Lower lobe of right lung (tissue), 2 donors: ENCODE data around the gene ANKH. TPM values are rescaled to one million over a fixed set of nuclear protein-coding genes. Genes with fewer than 3 reads are reported as not detected.

Experiments used
- ATAC-seq, 2 donors: fragments of 200-7000 bp; cut with Tn5 transposase; one replicate each; pipeline ENCODE4 v1.9.1; 2020 to 2022; ENCODE audit warnings: mild to moderate bottlenecking in 2 of 2, moderate library complexity in 2 of 2
- DNase-seq: peaks from one replicate; pipeline ENCODE4 v3.0.0-alpha.2; 2020
- H3K27ac ChIP-seq: fragments of 200-600 bp; one replicate; pipeline ENCODE4 v1.8.0; 2022
- H3K27me3 ChIP-seq: fragments of 200-600 bp; one replicate; pipeline ENCODE4 v1.8.0; 2022; ENCODE audit warnings: low read depth
- H3K36me3 ChIP-seq: fragments of 200-600 bp; one replicate; pipeline ENCODE4 v1.8.0; 2022; ENCODE audit warnings: mild to moderate bottlenecking
- H3K4me1 ChIP-seq: fragments of 200-600 bp; one replicate; pipeline ENCODE4 v1.8.0; 2022
- H3K4me3 ChIP-seq: fragments of 200-600 bp; one replicate; pipeline ENCODE4 v1.8.0; 2022; ENCODE audit warnings: mild to moderate bottlenecking
- H3K9me3 ChIP-seq: fragments of 200-600 bp; one replicate; pipeline ENCODE4 v1.8.0; 2022
- CTCF ChIP-seq: fragments of 200-600 bp; IDR thresholded peaks from one replicate; pipeline ENCODE4 v1.8.0; 2022; ENCODE audit warnings: antibody characterized with exemption, mild to moderate bottlenecking
- intact Hi-C: fragments of 100-400 bp; cut with DNase I; formaldehyde crosslinking; loops from one replicate; pipeline ENCODE4 v1.11.0; 2022
- total RNA-seq: library from RNA; stranded (reverse); fragmentation: NEBNext Ultra II Directional; extraction: Animal tissue kit (Norgen Biotek cat#: 25700); gene quantifications from one replicate; pipeline ENCODE4 v1.2.1, GENCODE V29; 2021
- donor health status: DM: no; HTN: yes; CAD: no; lungs with severe emphysema.

Gene ANKH
- total RNA-seq, 1 donor from 2014 or later: 53.7 TPM

- intact Hi-C loops: no loop called here
- Histone ChIP-seq H3K27me3 (no peaks in the 10 kb centered on the region), H3K4me1 (no peaks in the 10 kb centered on the region), H3K27ac (no peak overlapping the region), H3K36me3 (peaks cover 91% of the 10 kb centered on the region), H3K4me3 (no peak overlapping the region), H3K9me3 (peaks cover 8% of the 10 kb centered on the region)
- no peak for DNase-seq
- TF ChIP-seq CTCF: no peak
- peak; percentile 50 to 51 for ATAC-seq
These were observed 184.4 kb downstream of the ANKH start for GRCh38 chr5:14687023-14687665.

- H3K27ac ChIP-seq: no peak overlapping the region
- peaks cover 91% of the 10 kb centered on the region for H3K36me3 ChIP-seq
- peaks cover 8% of the 10 kb centered on the region for H3K9me3 ChIP-seq
- no peak overlapping the region for H3K4me3 ChIP-seq
- H3K27me3 ChIP-seq: no peaks in the 10 kb centered on the region
- DNase-seq (no peak), ATAC-seq (no peak)
- no peaks in the 10 kb centered on the region for H3K4me1 ChIP-seq
- TF ChIP-seq CTCF: no peak
- intact Hi-C loops: no loop called here
These were observed 185.1 kb downstream of the ANKH start for GRCh38 chr5:14686517-14686916.

GRCh38 chr5:14685757-14686156, 185.8 kb downstream of the ANKH start:
- peak; percentile 58 for TF ChIP-seq CTCF
- no peak overlapping the region for H3K4me3 ChIP-seq
- H3K9me3 ChIP-seq: peaks cover 8% of the 10 kb centered on the region
- no peaks in the 10 kb centered on the region for H3K27me3 ChIP-seq
- intact Hi-C loops: no loop called here
- H3K4me1 ChIP-seq: no peaks in the 10 kb centered on the region
- ATAC-seq (peak; percentile 30 to 55), DNase-seq (no peak)
- no peak overlapping the region for H3K27ac ChIP-seq
- peaks cover 91% of the 10 kb centered on the region for H3K36me3 ChIP-seq

GRCh38 chr5:14684757-14685156, 186.8 kb downstream of the ANKH start:
- intact Hi-C loops: no loop called here
- Histone ChIP-seq H3K4me3 (no peak overlapping the region), H3K9me3 (no peaks in the 10 kb centered on the region), H3K27me3 (no peaks in the 10 kb centered on the region), H3K36me3 (peaks cover 91% of the 10 kb centered on the region), H3K27ac (no peak overlapping the region), H3K4me1 (no peaks in the 10 kb centered on the region)
- DNase-seq: no peak
- no peak for TF ChIP-seq CTCF
- peak in 1 of 2 donors; percentile 43 for ATAC-seq

GRCh38 chr5:14683906-14684455, 187.6 kb downstream of the ANKH start:
- H3K27me3 ChIP-seq: no peaks in the 10 kb centered on the region
- peaks cover 91% of the 10 kb centered on the region for H3K36me3 ChIP-seq

More at GRCh38 chr5:14683906-14684455, 187.6 kb downstream of the ANKH start:
- DNase-seq (no peak), ATAC-seq (no peak)
- no peaks in the 10 kb centered on the region for H3K4me1 ChIP-seq
- H3K4me3 ChIP-seq: no peak overlapping the region
- no peak overlapping the region for H3K27ac ChIP-seq
- H3K9me3 ChIP-seq: no peaks in the 10 kb centered on the region
- intact Hi-C loops: no loop called here
- no peak for TF ChIP-seq CTCF
